NCI-H69 (cell line): Measurements from ENCODE around the gene NUP98.
A peak's percentile ranks its signal among the peaks of the same experiment; 100 is the strongest.
"Not testable (repeated sequence)": the region's sequence is repeated elsewhere in the genome, so short reads cannot be mapped to it uniquely, and the experiment has no call there.

Source experiments
- DNase-seq: peaks from one replicate; lab custom pipeline; 2025; lab: John Stamatoyannopoulos, UW

NUP98 gene

DNA sequence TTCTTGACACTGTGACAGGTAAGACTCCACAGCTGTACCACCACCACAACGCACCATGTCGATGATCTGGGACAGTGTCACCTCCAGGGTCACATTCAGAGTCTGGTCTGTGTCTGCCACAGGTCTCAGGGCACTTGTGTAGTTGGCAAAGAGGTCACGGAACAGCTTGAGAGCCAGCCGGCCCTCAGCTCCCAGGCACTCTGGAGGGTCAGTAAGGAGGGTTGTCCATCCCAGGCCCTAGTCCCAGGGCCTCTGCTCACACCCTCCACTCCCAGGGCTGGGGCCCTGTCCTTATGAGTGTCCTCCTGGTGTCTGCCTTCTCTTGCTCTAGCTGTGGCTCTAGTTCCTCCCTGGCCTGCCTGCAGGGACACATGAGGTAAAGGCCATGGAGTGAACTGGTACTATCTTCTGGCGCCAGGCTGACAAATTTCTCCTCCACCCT is 127.6 kb downstream of the NUP98 start:
- no peak for DNase-seq

GRCh38 chr11:3669128-3669527 is 128.2 kb downstream of the NUP98 start:
- no peak for DNase-seq

DNA sequence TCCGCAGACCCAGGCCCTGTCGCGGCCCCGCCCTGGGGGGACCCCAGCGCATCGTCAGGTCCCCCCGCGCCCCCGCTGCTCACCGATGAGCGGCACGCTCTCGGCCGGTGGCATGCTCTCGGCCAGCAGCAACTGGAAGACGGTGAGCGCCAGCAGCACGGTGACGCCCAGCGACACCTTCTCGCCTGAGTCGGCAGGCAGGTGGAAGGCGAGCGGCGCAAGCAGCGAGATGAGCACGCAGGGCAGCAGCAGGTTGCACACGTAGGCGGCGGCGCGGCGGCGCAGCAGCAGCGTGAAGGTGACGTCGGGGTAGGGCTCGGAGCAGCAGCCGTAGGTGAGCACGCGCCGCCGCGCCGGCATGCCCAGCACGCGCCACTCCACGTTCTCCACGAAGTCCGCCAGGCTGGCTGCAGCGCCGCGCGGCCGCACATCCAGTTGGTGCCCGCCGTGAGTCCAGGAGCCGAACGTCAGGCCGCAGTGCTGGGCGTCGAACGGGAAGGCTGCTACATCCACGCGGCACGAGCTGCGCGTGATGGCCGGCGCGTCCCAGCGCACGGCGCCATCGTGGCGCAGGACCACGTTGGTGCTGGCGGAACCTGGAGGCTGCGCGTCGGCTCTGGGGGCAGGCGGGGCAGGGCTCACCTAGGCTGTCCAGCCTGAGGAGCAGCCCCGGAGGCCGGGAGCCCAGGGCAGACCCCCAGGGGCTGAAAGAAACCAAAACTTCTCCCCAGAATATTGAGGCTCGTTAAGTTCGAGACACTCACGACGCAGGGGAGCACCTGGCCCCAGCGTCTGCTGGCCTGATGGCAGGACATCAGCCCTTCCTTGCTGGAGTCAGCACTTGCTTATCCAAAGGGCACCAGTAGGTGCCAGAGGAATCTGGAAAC is 130.0 kb downstream of the NUP98 start:
- DNase-seq, result no peak

- DNase-seq, result no peak
These were observed 131.3 kb downstream of the NUP98 start for GRCh38 chr11:3666023-3666530.

- DNase-seq, result no peak
These were observed 131.9 kb downstream of the NUP98 start for GRCh38 chr11:3665336-3666022.

- no peak for DNase-seq
These were observed 133.2 kb downstream of the NUP98 start for GRCh38 chr11:3664032-3664630.

- DNase-seq, result no peak
These were observed 134.5 kb downstream of the NUP98 start for GRCh38 chr11:3662856-3663255.

GRCh38 chr11:3660960-3661359 is 136.4 kb downstream of the NUP98 start:
- no peak for DNase-seq

DNA sequence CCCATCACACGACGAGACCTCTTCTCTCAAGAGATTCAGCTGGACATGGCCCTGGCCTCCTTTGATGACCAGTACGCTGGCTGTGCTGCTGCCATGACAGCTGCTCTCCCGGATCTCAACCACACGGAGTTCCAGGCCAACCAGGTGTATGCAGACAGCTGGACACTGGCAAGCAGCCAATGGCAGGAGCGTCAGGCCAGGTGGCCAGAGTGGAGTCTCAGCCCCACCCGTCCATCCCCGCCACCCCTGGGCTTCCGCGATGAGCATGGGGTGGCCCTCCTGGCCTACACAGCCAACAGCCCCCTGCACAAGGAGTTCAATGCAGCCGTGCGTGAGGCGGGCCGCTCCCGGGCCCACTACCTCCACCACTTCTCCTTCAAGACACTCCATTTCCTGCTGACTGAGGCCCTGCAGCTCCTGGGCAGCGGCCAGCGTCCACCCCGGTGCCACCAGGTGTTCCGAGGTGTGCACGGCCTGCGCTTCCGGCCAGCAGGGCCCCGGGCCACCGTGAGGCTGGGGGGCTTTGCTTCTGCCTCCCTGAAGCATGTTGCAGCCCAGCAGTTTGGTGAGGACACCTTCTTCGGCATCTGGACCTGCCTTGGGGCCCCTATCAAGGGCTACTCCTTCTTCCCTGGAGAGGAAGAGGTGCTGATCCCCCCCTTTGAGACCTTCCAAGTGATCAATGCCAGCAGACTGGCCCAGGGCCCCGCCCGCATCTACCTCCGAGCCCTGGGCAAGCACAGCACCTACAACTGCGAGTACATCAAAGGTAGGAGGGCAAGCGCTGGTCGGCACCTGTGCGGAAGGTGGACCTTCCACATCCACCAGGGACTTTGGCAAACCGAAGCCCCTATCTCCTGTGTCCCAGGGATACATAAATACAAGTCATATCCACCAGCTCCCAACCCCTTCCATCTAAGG is 137.5 kb downstream of the NUP98 start:
- peak; percentile 37 for DNase-seq

- DNase-seq, result no peak
These were observed 139.1 kb downstream of the NUP98 start for GRCh38 chr11:3658252-3658651.

GRCh38 chr11:3657331-3657730 is 140.0 kb downstream of the NUP98 start:
- DNase-seq, result not testable (repeated sequence)

- no peak for DNase-seq
These were observed 141.8 kb downstream of the NUP98 start for GRCh38 chr11:3655547-3655946.

DNA sequence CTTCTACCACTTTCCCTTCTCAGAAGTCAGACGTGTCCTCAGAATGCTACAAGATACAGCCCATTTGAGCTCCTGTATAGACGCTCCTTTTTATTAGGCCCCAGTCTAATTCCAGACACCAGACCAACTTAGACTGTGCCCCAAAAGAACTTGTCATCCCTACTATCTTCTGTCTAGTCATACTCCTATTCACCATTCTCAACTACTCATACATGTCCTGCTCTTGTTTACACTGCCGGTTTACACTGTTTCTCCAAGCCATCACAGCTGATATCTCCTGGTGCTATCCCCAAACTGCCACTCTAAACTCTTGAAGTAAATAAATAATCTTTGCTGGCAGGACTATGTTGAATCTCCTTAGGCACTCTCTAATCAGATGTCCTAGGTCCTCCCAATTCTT is 144.8 kb downstream of the NUP98 start:
- DNase-seq, result not testable (repeated sequence)

- not testable (repeated sequence) for DNase-seq
These were observed 148.0 kb downstream of the NUP98 start for GRCh38 chr11:3649374-3649773.

DNA sequence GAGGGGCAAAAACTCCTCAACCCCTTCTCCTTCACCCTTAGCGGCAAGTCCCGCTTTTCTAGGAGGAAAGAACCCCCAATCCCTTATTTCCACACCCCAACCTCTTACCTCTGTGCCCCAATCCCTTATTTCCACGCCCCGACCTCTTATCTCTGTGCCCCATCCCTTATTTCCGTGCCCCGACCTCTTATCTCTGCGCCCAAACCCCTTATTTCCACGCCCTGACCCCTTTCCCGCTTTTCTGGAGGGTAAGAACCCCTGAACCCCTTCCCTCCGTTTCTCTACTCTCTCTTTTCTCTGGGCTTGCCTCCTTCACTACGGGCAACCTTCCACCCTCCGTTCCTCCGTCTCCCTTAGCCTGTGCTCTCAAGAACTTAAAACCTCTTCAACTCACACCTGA is 148.5 kb downstream of the NUP98 start:
- not testable (repeated sequence) for DNase-seq

DNA sequence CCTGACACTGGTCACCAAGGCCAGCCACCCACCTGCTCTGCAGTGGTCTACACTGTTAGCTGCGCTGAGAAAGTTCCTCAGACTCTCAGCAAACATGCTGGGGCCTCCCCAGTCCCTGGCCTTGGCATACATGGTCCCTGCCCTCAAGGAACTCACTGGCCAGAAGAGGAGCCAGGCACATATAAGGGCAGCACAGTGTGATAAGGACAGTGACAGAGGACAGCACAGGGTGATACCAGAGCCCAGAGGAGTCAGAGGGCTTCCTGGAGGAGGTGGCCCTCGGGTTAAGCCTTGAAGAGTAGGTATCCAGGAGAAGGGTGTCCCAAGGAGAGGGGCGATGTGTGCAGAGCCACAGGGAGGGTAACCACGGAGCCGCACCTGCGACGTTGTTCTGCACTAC is 151.8 kb downstream of the NUP98 start:
- DNase-seq, result no peak

DNA sequence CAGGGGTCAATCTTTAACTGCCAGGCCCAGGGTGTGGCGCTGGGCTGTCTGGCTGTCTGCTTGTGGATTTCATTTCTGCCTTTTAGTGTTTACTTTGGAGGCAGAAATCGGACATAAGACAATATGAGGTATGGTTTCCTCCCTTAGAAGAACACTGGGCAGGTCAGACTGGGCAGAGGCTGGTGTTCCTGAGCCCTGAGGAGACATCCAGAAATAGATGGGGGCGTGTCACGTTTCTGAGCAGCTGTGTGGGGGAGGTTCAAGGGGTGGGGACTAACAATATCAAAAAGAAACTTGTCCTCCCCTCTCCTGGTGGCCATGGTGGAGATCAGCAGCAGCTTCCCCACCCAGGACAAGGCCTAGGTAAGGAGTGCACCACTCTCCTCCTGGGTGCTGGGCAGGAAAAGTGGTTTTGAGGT is 152.5 kb downstream of the NUP98 start, which contains the start of gene ART1:
ART1 (plus strand) TSS at position 312 of the 419 bp plus-strand sequence. CDS start 14,086 bp downstream, outside the sequence.
- DNase-seq, result no peak

GRCh38 chr11:3643102-3643546 is 154.2 kb downstream of the NUP98 start:
- not testable (repeated sequence) for DNase-seq

DNA sequence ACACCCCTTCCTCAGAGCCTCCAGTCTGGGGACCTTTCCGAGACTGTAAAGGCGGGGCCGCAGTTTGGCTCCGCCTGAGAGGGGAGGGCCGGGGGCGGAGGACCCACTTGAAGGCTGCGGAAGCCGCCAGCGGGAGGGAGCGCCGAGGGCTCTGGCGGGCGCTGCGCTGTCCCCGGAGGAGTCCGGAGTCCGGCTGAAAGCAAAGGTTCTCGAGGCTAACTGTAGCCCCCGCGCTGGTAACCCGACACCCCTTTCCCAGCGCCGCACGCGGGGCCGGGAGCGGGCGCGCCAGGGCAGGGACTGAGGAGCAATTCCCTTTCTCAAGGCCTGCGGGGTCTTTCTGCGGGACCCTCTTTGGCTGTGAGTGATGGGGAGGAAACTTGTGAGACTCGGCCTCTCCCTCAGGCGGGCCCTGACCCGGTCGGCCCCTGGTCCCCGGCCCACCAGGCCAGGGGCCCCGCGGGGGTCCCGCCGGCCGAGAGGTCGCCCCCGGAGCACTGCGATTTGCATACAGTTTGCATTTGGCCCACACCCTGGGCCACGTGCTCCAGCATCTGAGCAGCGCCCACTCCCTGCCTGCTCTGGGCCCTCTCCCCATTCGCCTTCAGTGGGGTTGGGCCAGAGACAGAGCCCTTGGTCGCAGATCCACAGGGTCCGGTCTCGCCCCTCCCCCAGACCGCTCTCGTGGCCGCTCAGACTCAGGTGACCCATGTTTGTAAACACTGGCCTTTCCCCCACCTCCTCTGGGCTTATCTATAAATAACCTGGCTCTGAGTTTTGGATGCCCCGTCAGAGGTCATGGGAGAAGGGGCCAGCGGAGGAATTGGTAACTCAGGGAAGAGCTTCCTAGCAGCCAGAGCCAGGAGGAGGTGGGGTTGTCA is 155.0 kb downstream of the NUP98 start:
- DNase-seq, result peak; percentile 84

DNA sequence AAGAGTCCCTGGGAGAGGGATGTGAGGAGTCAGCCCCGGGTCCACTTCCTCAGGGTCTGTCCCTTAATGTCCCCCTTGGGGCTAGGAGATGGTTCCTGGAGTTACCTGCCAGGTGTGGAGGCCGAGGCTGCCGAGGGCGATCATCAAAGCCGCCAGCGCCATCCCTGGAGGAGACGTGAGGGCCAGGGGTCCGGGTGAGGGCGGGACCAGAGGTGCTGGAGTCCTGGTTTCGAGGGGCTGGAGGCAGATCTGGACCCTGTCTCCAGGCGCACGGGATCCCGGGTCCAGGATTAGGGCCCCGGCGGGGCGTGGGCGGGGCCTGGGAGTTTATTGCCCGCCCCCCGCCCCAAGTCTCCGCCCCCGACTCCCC is 155.7 kb downstream of the NUP98 start, which contains the start of gene ART5:
ART5 (minus strand) TSS at position 292 of the 370 bp plus-strand sequence; CDS start at position 162, 130 bp downstream.
- no peak for DNase-seq
